ENCODE data around the gene BAX.

GRCh38 chr19:48905664-48906063, 49.0 kb upstream of the BAX start:
- TF ChIP-seq CTCF (IDR thresholded peaks at IDR 0.05) (no peak), POLR2A (IDR thresholded peaks at IDR 0.05) (no peak)
